ENCODE results near the gene CSNK1G3. TPM values are rescaled to one million over a fixed set of nuclear protein-coding genes. Genes with fewer than 3 reads are reported as not detected.
A peak's percentile ranks its signal among the peaks of the same experiment; 100 is the strongest.

Gene CSNK1G3
- polyA plus RNA-seq, 1 donor (not counting 4 experiments of a cell fraction or from before 2014, with no cell fraction given) = 34.0 TPM

DNA sequence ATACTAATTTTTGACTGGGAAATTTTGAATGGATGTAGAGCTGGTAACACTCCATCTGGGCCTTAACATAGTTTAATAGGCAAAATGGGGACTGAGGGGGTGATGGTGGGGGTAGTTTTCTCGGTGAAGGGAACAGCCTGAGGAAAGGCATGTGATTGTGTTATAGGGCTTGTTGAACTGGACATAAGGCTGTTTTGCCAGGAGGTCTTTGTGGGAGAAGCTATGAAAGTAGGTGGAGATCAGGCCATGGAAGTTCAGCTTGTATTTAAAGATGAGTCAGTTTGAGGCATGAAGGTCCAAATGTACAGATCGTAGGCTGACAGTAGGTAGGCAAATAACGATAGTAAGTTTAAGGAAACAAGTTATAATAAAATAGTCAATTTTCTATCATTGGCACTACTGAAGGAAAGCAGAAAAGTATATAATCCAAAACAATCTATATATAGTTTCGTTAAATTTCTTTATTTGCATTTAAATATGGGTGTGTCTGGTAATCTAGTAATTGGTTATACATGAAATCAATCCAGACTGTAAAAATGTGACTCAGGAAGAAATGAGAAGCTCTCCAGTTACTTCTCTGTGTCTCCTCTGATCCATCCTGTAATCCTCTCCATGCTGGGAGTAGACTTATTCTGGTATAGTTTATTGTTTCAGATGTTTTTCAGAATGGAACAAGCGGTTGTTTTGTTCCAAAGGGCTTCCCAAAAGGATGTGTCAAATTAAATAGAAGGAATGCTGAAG, 2.8 kb downstream of the CSNK1G3 start:
- no peaks in the 10 kb centered on the region for H3K9me1 ChIP-seq (ENCODE audit: control insufficient read depth, extremely low read depth, insufficient read depth, low read length)
- peak overlapping the region; percentile 0 for H3K27ac ChIP-seq (ENCODE audit: control insufficient read depth, insufficient read depth, low read length)
- no peak for TF ChIP-seq EZH2 (IDR thresholded peaks at IDR 0.05; ENCODE audit: low read length)
- TF ChIP-seq CTCF (optimal IDR thresholded peaks at IDR 0.05 in 1 of 3, IDR thresholded peaks at IDR 0.05 in 1 of 3, conservative IDR thresholded peaks at IDR 0.05 in 1 of 3; ENCODE audit: extremely low read depth in 1 of 3, insufficient read depth in 2 of 3, low read length in 3 of 3) = no peak
- H3K9ac ChIP-seq (ENCODE audit: control insufficient read depth, extremely low read depth, insufficient read depth, low read length) = no peak overlapping the region
- no peaks in the 10 kb centered on the region for H3K36me3 ChIP-seq (ENCODE audit: control insufficient read depth in 2 of 2, extremely low read depth in 1 of 2, insufficient read depth in 2 of 2, low read length in 2 of 2)
- H3K4me1 ChIP-seq (ENCODE audit: control insufficient read depth, extremely low read depth, insufficient read depth, low read length) = peaks cover 20% of the 10 kb centered on the region
- H3K9me3 ChIP-seq (ENCODE audit: control insufficient read depth, low read depth, low read length) = no peaks in the 10 kb centered on the region
- H3K4me2 ChIP-seq (ENCODE audit: control insufficient read depth, extremely low read depth, insufficient read depth, low read depth, low read length) = peak overlapping the region; percentile 94
- FAIRE-seq (peak; percentile 76), DNase-seq (ENCODE audit: low read depth, low spot score) (no peak)
- H3K79me2 ChIP-seq (ENCODE audit: control insufficient read depth, insufficient read depth, low read length) = peaks cover 69% of the 10 kb centered on the region
- H3K27me3 ChIP-seq (ENCODE audit: control insufficient read depth, extremely low read depth, insufficient read depth, low read length) = no peaks in the 10 kb centered on the region
- H4K20me1 ChIP-seq (ENCODE audit: control insufficient read depth, extremely low read depth, insufficient read depth, low read length) = no peaks in the 10 kb centered on the region
- H2AFZ ChIP-seq (ENCODE audit: control insufficient read depth, low read length) = no peak overlapping the region
- dilution Hi-C loops (cut with MboI; ENCODE audit: extremely low pct_ligation_motif_present, low sequenced_read_pairs) = no loop called here
- no peak overlapping the region for H3K4me3 ChIP-seq (ENCODE audit: control insufficient read depth in 2 of 3, extremely low read depth in 1 of 3, insufficient read depth in 2 of 3, low read depth in 1 of 3, low read length in 3 of 3)

- DNase-seq (ENCODE audit: low read depth, low spot score) (no peak), FAIRE-seq (no peak)
- TF ChIP-seq EZH2 (IDR thresholded peaks at IDR 0.05; ENCODE audit: low read length) (no peak), CTCF (optimal IDR thresholded peaks at IDR 0.05 in 1 of 3, IDR thresholded peaks at IDR 0.05 in 1 of 3, conservative IDR thresholded peaks at IDR 0.05 in 1 of 3; ENCODE audit: extremely low read depth in 1 of 3, insufficient read depth in 2 of 3, low read length in 3 of 3) (no peak)
- no peaks in the 10 kb centered on the region for H3K27me3 ChIP-seq (ENCODE audit: control insufficient read depth, extremely low read depth, insufficient read depth, low read length)
- H3K9me1 ChIP-seq (ENCODE audit: control insufficient read depth, extremely low read depth, insufficient read depth, low read length) = no peaks in the 10 kb centered on the region
- no peak overlapping the region for H2AFZ ChIP-seq (ENCODE audit: control insufficient read depth, low read length)
- peaks cover 80% of the 10 kb centered on the region for H3K79me2 ChIP-seq (ENCODE audit: control insufficient read depth, insufficient read depth, low read length)
- H3K27ac ChIP-seq (ENCODE audit: control insufficient read depth, insufficient read depth, low read length) = no peak overlapping the region
- H3K4me1 ChIP-seq (ENCODE audit: control insufficient read depth, extremely low read depth, insufficient read depth, low read length) = peaks cover 16% of the 10 kb centered on the region
- H3K9me3 ChIP-seq (ENCODE audit: control insufficient read depth, low read depth, low read length) = no peaks in the 10 kb centered on the region
- no peak overlapping the region for H3K4me3 ChIP-seq (ENCODE audit: control insufficient read depth in 2 of 3, extremely low read depth in 1 of 3, insufficient read depth in 2 of 3, low read depth in 1 of 3, low read length in 3 of 3)
- H3K36me3 ChIP-seq (ENCODE audit: control insufficient read depth in 2 of 2, extremely low read depth in 1 of 2, insufficient read depth in 2 of 2, low read length in 2 of 2) = no peaks in the 10 kb centered on the region
- H4K20me1 ChIP-seq (ENCODE audit: control insufficient read depth, extremely low read depth, insufficient read depth, low read length) = no peaks in the 10 kb centered on the region
- H3K9ac ChIP-seq (ENCODE audit: control insufficient read depth, extremely low read depth, insufficient read depth, low read length) = no peak overlapping the region
- H3K4me2 ChIP-seq (ENCODE audit: control insufficient read depth, extremely low read depth, insufficient read depth, low read depth, low read length) = no peak overlapping the region
- dilution Hi-C loops (cut with MboI; ENCODE audit: extremely low pct_ligation_motif_present, low sequenced_read_pairs) = no loop called here
These were observed 3.9 kb downstream of the CSNK1G3 start for GRCh38 chr5:123515904-123516303.

All from keratinocyte (primary cell).